Esophagus muscularis mucosa (tissue), 3 donors: Measurements from ENCODE around the gene INTS7.

Source experiments
- POLR2AphosphoS5 ChIP-seq, 2 donors: sonication (generic); formaldehyde crosslinking; IDR thresholded peaks; one replicate each; pipeline ENCODE4 v1.6.1; 2017; ENCODE audit warnings: antibody characterized with exemption in 2 of 2
- TF ChIP-seq, protein P1 (sequence below), 3 experiments: fragments of 200-600 bp in 2 of 3; fragments of 450-650 bp in 1 of 3; sonication (generic) in 2 of 3; IDR thresholded peaks; one replicate each; pipeline ENCODE4 v1.5.1; 2017 to 2019; ENCODE audit warnings: antibody characterized with exemption in 3 of 3, mild to moderate bottlenecking in 2 of 3, moderate library complexity in 1 of 3

DNA sequence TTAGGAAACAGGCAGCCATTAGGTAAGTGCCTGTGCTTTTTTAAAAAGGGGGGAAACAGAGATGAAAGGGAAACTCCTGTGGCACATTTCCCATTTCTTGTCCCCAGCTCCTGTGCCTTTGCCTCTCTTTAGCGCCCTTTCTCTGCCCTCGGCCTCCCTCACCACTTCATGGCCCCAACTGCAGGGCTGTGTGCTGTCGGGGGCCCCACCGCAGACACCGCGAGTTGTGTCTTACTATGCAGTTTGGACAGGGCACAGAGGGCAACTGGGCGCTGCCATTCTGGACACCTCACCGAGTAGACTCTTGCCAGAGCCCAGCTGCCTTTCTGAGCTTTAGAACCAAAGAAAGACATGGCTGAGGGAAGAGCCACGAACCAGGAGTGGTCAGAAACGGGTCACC, 111.1 kb downstream of the INTS7 start:
- TF ChIP-seq, protein P1, sequence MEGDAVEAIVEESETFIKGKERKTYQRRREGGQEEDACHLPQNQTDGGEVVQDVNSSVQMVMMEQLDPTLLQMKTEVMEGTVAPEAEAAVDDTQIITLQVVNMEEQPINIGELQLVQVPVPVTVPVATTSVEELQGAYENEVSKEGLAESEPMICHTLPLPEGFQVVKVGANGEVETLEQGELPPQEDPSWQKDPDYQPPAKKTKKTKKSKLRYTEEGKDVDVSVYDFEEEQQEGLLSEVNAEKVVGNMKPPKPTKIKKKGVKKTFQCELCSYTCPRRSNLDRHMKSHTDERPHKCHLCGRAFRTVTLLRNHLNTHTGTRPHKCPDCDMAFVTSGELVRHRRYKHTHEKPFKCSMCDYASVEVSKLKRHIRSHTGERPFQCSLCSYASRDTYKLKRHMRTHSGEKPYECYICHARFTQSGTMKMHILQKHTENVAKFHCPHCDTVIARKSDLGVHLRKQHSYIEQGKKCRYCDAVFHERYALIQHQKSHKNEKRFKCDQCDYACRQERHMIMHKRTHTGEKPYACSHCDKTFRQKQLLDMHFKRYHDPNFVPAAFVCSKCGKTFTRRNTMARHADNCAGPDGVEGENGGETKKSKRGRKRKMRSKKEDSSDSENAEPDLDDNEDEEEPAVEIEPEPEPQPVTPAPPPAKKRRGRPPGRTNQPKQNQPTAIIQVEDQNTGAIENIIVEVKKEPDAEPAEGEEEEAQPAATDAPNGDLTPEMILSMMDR (IDR thresholded peaks at IDR 0.05), result no peak
- no peak for TF ChIP-seq POLR2AphosphoS5 (IDR thresholded peaks at IDR 0.05)
